Embryonic facial prominence (tissue), 1 donor: ENCODE results near the gene LCN10.
"Not testable (repeated sequence)": the region's sequence is repeated elsewhere in the genome, so short reads cannot be mapped to it uniquely, and the experiment has no call there.

Experiments
- DNase-seq: peaks from one replicate; pipeline ENCODE4 v3.0.0-alpha.2; 2016; ENCODE audit errors: extremely low spot score

LCN10 gene

DNA sequence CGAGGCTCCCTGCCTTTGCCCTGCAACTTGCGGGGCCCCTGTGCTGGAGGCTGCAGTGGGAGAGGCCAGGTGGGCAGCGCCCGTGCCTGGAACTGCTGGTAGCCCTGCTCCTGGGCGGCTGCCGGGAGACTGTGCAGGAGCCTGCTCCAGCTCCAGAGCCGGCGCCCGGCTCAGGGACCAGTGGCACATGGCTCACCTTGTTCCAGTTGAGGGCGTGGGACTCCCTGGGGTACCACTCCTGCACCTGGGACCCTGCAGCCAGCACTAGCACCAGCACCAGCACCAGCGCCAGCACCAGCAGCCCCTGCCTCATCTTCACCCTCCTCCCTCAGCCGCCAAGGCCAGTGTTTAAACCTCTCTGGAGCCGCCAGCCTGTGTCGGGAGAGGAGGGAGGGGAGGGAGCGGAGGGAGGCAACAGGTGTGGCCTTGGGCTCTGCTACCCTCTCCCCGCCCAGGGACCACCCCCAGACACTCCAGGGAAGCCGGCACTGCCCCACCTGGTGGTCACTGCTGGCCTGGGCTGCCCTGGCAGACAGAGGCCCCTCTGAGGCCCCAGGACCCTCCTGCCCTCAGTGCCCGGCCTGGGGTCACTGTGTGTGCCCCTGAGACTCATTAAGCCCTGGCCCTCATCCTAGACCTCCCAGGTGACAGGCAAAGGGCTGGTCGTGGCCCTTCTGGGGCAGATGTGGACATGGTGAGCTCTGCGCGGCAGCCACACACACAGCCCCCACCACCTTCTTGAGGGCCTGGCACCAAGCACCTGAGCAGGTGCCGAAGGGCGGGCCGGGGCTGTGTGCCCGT, at the start of gene LCN10:
Gene LCN10 (minus strand): TSS at position 350 of the 801 bp plus-strand sequence. CDS start 37 bp downstream, at position 313.
- DNase-seq, result no peak

DNA sequence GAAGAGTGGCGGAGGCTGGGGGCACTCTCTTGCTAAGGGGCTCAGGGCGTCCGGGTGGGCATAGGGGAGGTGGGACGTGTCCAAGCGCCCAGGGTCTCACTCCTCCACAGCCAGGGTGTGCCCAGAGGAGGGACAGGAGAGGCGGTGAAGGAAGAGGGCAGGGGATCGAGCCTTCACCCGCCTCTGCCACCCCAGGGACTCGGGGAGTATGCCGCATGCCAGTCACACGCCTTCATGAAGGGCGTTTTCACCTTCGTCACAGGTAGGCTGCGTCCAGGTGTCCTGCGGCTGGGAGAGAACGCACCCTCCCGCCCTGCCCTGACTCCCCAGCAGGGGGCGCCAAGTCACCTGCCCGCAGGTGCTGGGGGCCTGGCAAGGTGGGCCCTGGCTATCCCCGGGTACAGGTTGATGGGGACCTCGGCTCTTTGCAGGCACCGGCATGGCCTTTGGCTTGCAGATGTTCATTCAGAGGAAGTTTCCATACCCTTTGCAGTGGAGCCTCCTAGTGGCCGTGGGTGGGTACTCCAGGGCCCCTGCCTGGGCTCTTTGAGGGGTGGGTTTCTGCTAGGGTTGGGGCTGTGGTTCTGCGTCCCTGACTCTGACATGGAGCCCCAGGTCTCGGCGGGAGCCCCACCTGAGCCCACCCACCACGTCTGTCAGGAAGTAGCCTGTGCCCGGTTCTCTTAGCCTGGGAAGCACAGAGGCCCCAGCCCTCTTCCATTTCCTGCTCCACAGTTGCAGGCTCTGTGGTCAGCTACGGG, 49.0 kb upstream of the LCN10 start:
- DNase-seq, result no peak

DNA sequence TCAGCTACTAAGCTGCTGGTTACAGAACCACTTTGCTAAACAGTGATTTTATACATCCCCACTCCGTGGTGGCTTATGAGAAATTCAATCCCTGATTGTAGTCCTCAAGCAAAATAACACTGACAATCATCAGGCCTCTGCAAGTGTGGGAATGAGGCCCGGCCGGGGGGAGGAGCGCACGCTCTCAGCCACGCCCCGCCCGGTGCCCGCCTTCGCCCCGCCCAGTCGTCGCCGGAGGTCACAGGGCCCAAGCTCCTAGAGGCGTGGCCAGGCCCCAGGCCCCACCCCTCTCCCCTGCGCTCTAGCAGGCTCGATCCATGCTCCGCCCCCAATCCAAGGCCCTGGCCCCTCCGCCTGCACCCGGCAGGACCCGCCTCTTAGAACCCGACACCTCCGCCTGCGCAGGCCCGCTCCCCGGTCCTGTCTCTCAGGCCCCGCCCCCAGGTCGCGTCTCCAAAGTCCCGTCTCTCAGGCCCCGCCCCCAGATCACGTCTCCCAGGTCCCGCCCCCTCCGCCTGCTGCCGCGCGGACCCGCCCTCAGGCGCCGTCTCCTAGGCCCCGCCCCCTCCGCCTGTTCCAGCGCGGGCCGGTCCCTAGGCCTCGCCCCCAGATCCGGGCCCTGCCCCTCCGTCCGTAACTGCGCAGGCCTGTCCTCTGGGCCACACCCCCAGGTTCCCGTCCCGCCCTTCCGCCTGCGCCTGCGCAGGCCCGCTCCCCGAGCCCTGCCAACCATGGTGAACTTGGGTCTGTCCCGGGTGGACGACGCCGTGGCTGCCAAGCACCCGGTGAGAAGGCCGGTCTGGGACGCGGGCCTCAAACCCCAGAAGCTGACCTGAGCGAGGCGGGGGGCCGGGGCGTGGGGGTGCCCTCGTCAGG, 48.1 kb upstream of the LCN10 start, which contains the start of gene TMEM141:
Gene TMEM141 (plus strand): TSS at position 705 of the 876 bp plus-strand sequence. CDS start 27 bp downstream, at position 732.
- DNase-seq, result peak; percentile 99

DNA sequence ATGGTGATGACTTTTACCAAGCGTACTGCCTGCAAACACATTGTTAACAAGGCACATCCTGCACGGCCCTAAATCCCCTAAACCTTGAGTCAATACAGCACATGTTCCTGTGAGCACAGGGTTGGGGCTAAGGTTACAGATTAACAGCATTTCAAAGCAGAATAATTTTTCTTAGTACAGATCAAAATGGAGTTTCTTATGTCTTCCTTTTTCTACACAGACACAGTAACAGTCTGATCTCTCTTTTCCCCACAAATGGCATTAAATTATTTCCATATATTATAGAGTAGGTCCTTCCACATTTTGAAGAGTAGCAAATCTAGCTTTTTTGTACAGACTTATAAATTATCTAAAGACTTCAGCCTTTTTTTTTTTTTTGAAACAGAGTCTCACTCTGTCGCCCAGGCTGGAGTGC, 46.8 kb upstream of the LCN10 start:
- no peak for DNase-seq

DNA sequence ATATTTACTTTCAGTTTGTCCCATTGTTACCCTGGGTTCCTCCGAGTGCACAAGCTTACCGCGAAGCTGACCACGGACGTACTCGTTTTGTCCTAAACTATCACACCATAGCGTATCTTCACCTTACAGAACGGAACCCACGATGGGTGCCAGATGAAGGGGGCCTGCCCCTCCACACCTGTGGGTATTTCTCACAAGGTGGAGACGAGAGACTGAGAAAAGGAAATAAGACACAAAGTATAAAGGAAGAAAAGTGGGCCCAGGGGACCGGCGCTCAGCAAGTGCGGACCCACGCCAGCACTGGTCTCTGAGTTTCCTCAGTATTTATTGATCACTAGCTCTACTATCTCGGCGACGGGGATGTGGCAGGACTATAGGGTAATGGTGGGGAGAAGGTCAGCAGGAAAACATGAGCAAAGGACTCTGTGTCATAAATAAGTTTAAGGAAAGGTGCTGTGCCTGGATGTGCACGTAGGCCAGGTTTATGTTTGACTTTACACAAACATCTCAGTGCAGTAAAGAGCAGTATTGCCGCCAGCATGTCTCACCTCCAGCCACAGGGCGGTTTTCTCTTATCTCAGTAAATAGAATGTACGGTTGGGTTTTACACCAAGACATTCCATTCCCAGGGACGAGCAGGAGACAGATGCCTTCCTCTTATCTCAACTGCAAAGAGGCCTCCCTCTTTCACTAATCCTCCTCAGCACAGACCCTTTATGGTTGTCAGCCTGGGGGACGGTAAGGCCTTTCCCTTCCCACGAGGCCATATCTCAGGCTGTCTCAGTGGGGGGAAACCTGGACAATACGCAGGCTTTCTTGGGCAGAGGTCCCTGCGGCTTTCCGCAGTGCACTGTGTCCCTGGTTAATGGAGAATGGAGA, 46.1 kb upstream of the LCN10 start:
- DNase-seq, result not testable (repeated sequence)

DNA sequence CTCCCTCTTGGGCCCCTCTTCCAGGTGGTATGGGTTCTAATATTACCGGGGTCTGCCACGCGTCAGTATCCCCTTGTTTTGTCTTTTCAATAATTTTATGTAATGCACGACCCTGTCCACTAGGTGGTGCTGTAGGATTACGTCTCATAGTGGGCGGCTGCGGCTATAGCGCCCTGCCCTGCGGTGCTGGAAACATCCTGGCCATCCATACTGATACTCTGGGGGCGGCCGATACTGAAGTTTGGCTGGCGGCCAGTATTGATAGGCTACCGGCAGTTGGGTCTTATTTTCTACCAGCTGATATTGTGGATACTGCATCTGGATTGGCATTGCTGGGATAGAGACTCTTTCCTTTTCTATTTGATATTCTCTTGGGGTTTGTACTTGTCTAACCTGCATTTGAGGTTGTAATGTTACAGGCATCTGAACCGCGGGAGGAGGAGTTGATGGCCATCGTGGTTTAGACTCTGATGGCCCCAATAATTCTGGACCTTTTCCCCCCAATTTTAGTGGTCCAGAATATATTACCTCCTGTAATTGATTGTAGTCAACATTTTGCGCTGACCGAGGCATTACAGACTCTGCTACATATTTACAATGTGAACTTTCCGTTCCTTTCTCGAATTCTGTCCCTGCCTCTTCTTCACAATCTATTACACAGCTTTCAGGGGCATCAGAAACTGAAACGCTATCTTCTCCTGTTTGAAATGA, 45.1 kb upstream of the LCN10 start:
- no peak for DNase-seq

DNA sequence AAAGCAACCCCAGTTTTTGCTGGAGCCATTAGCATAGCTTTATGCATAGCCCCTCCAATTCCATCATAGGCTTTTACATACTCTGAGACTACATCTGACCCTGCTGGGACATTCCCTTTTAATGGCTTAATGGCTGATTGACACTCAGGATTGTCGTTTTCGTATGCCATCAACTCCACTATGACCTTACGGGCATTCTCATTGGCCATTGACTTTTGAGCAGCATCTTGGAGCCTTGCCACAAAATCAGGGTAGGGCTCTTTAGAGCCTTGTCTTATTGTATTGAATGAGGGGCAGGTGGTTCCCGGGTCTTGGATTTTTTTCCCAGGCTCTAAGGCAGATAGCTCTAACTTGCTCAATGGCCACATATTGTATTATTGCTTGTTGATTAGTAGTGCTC, 44.2 kb upstream of the LCN10 start:
- not testable (repeated sequence) for DNase-seq

DNA sequence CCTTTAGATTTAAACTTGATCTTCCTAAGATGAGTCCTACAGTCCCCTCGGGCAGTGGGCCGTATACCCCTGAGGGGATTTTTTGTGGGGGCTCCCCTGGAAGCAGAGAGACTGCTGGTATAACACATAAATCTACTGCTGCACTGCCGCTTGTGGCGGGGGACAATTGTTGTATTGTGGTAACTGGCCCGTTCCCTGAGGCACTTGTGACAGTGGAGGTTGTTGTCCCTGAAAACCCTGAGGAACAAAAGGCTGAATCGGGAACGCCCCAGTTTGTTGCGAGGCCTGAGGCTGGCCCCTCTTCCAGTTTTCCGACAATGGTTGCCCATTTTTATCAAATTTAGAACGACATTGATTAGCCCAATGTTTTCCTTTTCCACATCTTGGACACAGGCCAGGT, 43.7 kb upstream of the LCN10 start:
- no peak for DNase-seq

DNA sequence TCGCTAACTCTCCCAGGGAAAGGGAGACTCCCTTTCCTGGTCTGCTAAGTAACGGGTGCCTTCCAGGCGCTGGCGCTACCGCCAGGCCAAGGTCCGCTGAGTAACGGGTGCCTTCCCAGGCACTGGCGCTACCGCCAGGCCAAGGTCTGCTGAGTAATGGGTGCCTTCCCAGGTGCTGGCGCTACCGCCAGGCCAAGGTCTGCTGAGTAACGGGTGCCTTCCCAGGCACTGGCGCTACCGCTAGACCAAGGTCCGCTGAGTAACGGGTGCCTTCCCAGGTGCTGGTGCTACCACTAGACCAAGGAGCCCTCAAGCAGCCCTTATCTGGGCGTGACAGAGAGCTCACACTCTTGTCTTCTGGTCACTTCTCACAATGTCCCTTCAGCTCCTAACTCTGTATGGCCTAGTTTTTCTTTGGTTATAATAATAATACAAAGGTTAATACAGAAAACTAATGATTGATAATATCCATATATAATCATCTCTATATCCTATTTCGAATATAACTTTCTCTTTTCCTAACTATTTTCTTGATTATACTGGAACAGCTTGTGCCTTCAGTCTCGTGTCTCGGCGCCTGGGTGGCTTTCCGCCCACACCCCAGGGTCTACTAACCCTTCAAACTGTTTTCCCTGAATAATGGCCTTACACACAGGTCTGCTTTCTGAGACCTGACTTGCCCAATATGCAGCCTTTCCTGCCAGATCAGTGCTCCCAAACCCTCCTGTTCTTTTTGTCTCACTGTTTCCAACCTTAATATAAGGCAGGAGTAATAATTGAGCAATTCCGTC, 43.0 kb upstream of the LCN10 start:
- DNase-seq, result not testable (repeated sequence)

DNA sequence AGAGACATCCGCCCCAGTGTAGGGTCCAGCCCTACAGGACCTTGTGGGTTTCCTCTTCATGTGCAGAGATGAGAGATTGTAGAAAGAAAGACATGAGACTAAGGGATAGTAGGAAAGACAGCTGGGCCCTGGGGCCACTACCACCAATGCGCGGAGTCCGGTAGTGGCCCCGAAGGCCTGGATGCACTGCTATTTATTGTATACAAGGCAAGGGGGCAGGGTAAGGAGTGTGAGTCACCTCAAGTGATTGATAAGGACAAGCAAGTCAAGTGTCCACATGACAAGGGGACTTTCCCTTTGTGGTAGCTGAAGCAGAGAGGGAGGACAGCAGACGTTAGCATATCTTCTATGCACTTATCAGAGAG, 42.2 kb upstream of the LCN10 start:
- no peak for DNase-seq

DNA sequence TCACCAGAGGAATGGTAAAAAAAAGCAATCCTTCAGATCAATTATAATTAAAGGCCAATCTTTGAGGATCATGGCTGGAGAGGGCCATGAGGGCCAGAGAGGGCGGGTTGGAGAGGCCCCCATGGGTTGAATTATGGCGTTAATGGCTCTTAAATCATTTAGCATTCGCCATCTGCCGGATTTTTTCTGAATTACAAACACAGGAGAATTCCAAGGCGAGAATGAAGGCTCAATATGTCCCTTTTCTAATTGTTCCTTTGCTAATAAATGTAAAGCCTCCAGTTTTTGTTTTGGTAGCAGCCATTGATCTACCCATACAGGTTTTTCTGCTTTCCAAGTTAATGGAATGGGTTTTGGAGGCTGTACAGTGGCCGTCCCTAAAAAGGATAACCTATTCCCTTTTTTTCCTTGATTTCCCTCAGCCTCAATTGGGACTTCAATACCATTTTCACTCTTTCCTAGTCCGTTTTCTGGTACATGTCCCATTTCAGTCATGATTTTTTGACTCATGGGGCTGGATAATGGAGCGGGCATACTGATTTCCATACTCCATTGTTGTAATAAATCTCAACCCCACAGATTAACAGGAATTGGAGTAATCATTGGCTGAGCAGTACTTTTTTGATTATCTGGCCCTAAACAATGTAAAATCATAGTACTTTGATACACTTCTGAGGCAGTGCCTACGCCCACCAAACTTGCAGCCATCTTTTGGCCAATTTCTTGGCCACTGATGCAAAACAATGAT, 41.7 kb upstream of the LCN10 start:
- no peak for DNase-seq

DNA sequence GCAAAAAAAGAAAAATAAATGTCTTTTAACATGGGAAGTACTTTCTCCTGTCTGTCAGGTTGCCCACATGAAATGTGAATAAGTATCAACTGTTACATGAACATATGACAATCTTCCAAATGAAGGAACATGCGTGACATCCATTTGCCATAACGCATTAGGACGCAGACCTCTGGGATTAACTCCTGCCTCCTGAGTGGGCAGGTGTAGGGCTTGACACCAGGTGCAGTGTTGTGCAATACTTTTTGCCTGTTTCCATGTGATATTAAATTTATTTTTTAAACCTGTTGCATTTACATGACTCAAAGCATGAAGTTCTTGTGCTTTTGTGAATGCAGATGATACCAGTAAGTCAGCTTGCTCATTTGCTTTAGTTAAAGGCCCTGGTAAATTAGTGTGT, 39.7 kb upstream of the LCN10 start:
- DNase-seq, result no peak

DNA sequence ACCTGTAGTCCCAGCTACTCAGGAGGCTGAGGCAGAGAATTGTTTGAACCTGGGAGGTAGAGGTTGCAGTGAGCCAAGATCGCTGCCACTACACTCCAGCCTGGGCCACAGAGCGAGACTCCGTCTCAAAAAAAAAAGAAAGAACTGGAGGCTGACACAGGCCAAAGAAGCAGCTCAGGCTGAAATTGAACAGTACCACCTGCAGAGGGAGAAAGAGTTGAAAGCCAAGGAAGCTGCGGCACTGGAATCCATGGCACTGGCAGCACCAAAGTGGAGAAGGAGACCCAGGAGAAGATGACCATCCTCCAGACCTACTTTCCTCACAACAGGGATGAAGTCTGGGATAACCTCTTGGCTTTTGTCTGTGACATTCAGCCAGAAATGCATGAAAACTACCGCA, 37.1 kb upstream of the LCN10 start:
- DNase-seq, result no peak

DNA sequence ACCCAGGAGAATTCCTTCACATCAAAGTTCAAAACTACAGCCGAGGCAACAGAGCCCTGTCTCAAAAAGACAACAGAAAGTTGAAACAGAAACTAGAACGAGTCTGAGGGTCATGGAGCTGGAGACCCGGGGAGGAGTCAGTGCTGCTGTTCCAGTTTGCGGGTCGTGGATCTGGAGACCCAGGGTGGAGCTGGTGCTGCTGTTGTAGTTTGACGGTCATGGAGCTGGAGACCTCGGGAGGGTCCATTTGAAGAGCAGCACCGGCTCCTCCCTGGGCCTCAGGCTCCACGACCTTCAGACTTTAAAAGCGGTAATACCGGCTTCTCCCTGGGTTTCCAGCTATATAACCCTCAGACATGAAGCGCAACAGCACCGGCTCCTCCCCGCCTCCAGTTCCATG, 34.6 kb upstream of the LCN10 start:
- no peak for DNase-seq

DNA sequence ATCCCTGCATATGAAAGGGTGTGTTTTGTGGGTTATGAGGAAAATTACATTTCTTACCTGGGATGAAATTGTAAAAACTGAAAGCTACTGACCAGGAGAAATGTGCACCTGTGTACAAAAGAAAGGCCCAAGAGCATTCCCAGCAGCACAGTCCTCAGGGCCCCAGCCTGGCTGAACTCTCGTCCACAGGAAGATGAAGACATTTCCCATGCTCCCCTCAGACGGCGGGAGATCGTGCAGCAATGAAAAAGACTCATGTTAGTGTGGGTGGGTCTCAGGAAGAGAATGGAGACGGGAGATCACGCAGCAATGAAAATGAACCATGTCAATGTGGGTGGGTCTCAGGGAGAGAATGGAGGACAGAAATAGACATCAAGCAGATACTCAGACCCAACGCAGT, 34.2 kb upstream of the LCN10 start:
- DNase-seq, result no peak

DNA sequence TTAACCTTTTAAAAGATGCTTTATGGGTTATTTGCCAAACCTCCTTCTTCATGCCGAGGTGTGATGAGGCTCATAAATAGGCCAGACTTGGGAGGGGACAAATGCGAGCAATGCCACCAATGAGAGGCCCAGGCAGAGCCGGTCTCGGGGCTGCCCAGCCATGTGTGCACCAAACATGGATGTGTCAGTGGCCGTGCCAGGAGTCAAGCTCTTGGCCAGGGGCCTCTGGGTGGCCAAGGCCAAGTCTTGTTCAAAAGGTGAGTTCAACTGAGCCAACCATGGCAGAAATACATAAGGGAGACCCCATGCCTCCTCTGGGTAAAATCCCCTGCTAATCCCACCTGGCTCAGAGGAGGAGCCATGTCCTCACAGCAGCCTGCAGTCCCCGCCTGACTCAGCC, 32.5 kb upstream of the LCN10 start:
- no peak for DNase-seq

DNA sequence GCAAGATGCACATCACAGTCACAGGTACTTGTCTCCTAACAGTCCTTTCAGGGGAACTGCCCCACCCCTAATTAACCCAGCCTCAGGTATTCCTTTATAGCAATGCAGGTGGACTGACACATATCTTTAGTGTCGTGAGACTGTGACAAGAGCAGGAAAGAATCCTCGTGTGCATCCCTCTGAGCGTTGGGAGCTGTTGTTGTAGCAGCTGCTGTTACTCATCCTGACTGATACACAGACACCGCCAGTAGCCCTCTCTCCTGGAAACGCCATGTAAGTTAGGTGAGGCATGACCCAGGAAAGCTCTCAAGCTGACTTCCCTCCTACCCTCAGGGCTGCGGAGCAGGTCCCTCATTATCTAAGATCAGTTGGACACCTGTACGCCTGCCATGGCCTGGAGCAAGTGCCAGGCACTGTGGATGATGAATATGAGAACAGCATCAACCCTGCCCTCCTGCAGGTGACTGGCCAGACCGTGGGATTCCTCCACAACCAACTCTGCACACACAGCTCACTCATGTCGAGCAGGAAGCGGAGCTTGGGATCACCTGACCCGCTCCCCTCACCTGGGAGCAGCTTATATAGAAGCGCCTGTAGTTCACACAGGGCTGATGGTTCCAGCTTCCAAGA, 31.8 kb upstream of the LCN10 start:
- DNase-seq, result no peak

DNA sequence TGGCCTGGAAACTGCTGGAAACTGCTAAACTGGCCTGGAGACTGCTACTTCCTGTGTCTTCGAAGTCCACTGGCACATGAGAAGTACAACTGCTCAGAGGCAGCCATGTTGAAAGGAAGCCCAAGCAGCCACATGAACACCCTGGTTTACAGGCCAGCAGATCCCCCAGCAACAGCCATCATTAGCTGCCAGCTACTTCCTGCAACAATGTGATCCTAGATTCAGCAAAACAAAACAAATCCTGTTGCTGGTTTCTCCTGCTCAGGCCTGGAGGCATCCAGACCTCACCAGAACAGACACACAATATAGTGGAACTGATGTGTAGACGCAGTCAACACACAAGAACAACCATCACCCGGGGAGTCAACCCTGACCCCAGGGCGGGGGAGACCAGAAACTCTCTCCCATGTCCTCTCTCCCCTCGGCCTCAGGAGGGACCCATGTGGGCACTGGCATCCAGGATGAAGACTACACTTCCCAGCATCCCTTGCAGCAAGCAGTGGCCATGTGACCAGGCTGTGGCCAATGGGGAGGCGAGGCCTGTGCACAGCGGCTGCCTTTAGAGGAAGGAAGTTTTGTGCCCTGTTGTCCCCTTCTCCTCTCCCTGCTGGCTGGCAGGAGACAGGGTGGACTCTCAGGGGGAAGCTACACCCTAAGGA, 30.8 kb upstream of the LCN10 start:
- DNase-seq, result no peak
